ENCODE results near the gene CLASP2.

Gene CLASP2

GRCh38 chr3:33612607-33613006, 105.4 kb downstream of the CLASP2 start:
- TF ChIP-seq CTCF (IDR thresholded peaks at IDR 0.05; ENCODE audit: low read depth, low read length) = no peak
- no peak for DNase-seq (ENCODE audit: extremely low read depth, low read depth)

GRCh38 chr3:33602829-33603228, 115.2 kb downstream of the CLASP2 start:
- no peak for DNase-seq (ENCODE audit: extremely low read depth, low read depth)
- no peak for TF ChIP-seq CTCF (IDR thresholded peaks at IDR 0.05; ENCODE audit: low read depth, low read length)

- no peak for TF ChIP-seq CTCF (IDR thresholded peaks at IDR 0.05; ENCODE audit: low read depth, low read length)
- no peak for DNase-seq (ENCODE audit: extremely low read depth, low read depth)
These were observed 120.8 kb downstream of the CLASP2 start for GRCh38 chr3:33597257-33597689.

GRCh38 chr3:33592999-33593398, 125.1 kb downstream of the CLASP2 start:
- no peak for DNase-seq (ENCODE audit: extremely low read depth, low read depth)
- TF ChIP-seq CTCF (IDR thresholded peaks at IDR 0.05; ENCODE audit: low read depth, low read length) = no peak

- no peak for TF ChIP-seq CTCF (IDR thresholded peaks at IDR 0.05; ENCODE audit: low read depth, low read length)
- DNase-seq (ENCODE audit: extremely low read depth, low read depth) = no peak
These were observed 127.5 kb downstream of the CLASP2 start for GRCh38 chr3:33590541-33590940.

- DNase-seq (ENCODE audit: extremely low read depth, low read depth) = no peak
- TF ChIP-seq CTCF (IDR thresholded peaks at IDR 0.05; ENCODE audit: low read depth, low read length) = no peak
These were observed 131.7 kb downstream of the CLASP2 start for GRCh38 chr3:33586402-33586801.

- DNase-seq (ENCODE audit: extremely low read depth, low read depth) = no peak
- TF ChIP-seq CTCF (IDR thresholded peaks at IDR 0.05; ENCODE audit: low read depth, low read length) = no peak
These were observed 135.8 kb downstream of the CLASP2 start for GRCh38 chr3:33582234-33582633.

Data from AG09319 (cell line).